HS-27A (cell line): ENCODE data around the gene CDRT4.
"Not testable (repeated sequence)": the region's sequence is repeated elsewhere in the genome, so short reads cannot be mapped to it uniquely, and the experiment has no call there.

Experiments used
- DNase-seq: peaks from one replicate; pipeline ENCODE4 v3.0.0-alpha.2; 2012; ENCODE audit warnings: low read depth, missing footprints

The CDRT4 gene

DNA sequence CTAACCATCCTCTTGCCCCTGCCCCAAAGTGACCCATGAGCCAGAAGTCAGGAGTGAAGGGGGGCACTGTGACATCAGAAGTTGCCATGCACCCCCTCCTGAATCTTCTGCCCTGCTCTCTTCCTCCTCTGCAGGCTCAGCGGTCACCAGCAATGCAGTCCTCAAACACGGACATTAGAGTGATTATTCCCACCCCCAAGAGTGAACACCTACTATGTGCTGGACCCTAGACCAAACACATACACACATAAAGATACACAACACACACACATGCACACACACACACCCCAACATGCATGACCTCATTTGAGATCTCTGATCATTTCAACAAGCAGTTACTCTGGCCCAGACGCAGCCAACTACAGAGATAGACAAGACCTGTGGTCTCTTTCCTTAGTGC is at the start of gene CDRT4:
Gene CDRT4, minus strand, starts transcription at position 30 of the 400 bp plus-strand sequence. CDS start 27,383 bp downstream, outside the sequence.
- no peak for DNase-seq

DNA sequence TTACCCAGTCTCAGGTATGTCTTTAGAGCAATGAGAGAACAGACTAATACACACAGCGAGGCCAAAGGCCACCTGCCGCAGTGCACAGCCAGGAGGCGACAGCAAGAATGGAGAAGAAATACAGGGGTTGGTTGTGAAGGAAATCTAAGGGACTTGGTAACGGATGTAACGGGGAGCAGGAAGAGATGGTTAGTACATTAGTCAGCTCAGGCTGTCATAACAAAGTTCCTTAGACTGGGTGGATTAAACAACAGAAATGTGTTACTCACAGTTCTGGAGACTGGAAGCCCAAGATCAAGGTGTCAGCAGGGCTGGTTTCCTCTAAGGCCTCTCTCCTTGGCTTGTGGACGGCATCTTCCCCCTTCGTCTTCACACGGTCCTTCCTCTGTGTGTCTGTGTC is 48.7 kb upstream of the CDRT4 start:
- no peak for DNase-seq

DNA sequence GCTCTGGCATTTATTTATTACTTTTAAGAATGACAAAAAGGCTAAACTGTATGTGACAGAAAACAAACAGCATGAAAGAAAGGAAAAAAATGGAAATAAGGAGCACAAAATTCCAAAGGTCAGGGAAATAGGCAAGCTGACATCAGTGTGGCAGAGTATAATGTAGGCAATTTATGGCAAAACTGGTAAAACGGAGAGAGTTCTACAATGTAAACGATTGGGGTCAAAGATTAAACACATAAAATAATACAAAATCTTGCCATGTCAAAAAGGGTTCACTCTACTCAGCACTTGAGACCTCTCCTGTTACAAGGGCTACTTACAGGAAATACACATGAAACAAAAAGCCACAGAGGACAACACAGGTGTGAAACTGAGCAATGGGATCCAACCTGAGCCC is 47.0 kb upstream of the CDRT4 start:
- DNase-seq = no peak

GRCh38 chr17:15513856-15514459 is 46.5 kb upstream of the CDRT4 start:
- no peak for DNase-seq

- no peak for DNase-seq
These were observed 45.8 kb upstream of the CDRT4 start for GRCh38 chr17:15513058-15513791.

GRCh38 chr17:15512071-15512709 is 44.8 kb upstream of the CDRT4 start:
- no peak for DNase-seq

DNA sequence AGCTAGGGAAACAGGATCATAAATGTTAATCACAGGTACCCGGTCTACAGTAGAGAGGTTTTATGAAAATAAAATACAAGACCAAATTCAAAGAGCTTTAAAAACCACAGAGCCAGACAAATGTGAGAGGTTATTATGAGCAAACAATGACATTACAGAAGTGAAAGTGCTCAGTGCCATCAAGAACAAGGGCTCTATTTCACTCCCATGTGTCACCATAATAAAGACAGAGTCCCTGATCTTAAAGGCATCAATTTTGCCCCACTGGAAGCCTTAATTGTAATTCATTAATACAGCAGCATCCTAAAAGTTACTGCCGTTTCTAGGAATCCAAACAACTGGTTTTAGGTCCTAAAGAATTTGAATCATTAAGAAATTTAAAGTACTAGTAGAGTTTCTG is 43.7 kb upstream of the CDRT4 start:
- no peak for DNase-seq

DNA sequence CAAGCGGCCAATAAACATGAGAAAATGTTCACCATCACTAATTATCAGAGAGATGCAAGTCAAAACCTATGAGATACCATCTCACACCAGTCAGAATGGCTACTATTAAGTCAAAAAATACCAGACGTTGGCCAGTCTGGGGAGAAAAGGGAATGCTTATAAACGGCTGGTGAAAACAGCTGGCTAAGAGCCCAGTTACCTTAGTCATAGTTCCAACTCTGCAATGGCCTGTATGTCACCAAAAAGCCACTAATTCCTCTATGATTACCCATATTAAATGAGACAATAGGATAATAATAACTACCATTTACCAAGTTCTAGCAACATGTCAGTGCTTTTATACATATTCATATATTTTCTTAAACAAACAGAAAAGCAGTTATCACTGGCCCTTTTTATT is 42.9 kb upstream of the CDRT4 start:
- peak; percentile 75 for DNase-seq

DNA sequence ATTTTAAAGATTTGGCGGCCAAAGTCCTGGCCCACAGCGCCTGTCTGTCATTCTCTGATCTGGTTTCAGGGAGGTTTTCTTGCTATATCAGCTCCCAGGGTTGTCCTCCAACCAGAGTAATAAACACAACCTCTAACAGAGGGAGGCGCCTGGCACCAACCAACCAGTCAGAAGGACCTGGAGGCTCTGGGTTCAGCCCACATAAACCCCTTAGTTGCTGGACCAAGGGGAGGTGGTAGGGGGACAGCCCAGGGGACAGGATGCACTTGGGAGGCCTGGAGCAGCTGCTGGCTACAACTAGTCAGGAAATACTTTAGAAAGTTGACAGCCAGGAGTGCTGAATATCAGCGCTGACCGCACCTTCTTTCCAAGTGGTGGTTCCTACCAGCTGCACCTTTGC is 41.7 kb upstream of the CDRT4 start:
- no peak for DNase-seq

GRCh38 chr17:15508466-15508865 is 41.0 kb upstream of the CDRT4 start:
- DNase-seq = no peak

DNA sequence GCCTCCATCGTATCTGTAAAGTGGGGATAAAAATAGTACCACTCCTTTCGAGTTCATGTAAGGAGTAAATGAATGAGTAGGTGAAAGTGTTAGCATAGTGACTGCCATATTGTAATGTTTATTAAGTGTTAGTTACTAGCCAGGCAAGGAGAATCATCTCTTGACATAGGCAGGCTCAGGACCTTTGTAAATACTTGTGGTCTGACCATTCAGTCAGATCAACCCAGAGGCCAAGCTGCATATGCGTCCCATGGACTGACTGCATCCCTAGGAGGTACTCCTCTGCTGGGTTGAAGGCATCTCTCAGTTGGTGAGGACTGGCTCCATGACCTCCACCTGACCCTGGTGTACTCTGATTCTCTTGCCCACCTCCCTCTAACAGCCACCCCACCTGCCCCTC is 40.5 kb upstream of the CDRT4 start:
- no peak for DNase-seq

GRCh38 chr17:15507001-15507400 is 39.6 kb upstream of the CDRT4 start:
- no peak for DNase-seq

GRCh38 chr17:15505708-15506107 is 38.3 kb upstream of the CDRT4 start:
- DNase-seq = not testable (repeated sequence)

- no peak for DNase-seq
These were observed 36.3 kb upstream of the CDRT4 start for GRCh38 chr17:15503731-15504130.

DNA sequence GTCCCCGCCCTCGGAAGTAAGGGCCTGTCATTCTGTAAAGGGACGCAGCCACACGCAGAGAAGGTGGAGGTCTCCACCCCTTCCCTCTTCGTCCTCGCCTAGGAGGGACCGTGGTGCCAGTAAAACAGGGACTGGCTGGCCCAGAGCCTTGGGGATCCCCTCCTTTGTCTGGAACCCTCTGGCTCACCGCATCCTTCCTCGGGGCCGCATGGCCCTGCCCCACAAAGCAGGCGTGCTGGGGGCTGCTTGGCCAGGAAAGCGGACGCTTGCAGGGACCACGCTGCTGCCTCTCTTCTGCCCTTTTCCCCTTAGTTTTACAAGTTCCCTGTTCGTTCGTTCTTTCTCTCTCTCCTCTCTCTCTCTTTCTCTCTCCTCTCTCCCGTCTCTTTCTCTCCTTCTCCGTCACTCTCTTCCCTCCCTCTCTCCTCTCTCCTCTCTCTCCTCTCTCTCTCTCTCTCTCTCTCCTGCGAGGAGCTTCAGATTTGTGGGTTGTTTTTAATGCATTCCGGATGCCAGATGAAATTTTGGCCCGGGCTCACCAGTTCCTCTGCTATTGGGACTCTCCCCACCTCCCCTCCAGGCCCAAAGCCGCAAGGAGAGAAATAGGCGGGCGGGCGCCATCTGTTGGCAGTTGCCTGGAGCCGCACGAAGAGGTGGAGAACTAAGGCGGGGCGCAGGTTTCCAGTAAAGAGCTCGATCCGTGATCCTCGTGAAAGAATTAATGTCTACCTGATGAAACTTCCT is 35.1 kb upstream of the CDRT4 start:
- peak; percentile 58 for DNase-seq

DNA sequence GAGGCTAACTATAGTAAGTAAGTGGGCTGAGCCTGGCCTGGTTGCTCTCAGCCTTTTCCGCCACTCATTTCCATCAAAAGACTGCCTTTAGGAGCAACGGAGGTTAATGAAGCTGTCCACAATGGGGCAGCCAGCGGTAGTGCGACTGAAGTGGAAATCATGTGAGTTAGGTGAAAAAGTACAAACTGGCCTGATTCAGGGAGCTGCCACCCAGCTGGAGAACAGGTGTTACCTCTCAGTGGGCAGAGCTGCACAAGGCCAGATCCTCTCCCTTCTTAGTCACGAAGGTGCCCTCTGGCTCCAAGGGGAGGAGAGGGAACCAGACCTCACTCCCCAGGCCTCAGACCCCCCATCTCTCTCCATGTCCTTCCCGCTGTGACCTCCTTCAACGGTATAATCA is 34.4 kb upstream of the CDRT4 start:
- no peak for DNase-seq

DNA sequence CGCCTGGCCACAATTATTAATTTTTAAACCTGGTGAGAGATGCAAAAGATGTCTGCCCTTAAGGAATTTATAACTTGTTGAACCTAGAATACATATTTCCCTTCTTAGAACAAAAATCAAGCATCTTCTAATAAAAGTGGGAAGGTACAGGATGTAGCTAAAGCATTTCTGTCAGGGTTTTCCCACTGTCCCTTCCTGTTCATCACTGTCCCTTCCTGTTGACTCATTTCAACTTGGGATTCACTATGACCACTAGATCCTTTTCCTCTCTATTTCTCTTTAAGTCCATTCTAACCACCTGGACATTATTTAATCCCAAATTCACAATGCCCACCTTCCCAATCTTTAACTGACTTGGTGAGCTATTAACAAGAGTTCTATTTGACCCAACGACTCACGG is 33.9 kb upstream of the CDRT4 start:
- no peak for DNase-seq

DNA sequence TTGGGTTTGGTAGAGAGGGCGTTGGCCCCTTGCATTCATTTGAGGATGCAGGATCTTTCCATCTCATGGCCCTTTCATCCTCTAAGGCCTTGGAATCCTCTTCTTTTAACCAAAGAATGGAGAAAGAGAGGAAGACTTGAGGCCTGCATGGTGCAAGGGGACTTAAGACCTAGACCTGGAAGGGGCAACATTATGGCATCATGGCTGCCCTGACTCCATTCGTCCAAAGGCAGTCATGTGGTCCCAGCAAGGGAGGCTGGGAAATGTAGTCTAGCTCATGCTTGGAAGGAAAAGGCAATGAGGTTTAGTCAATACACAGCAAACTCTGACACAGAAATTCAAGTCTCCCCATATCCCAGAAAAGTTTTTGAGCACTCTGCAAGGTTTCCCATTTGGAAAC is 30.7 kb upstream of the CDRT4 start:
- no peak for DNase-seq

GRCh38 chr17:15496735-15497670 is 29.6 kb upstream of the CDRT4 start:
- no peak for DNase-seq

- DNase-seq = no peak
These were observed 27.4 kb upstream of the CDRT4 start for GRCh38 chr17:15494821-15495220.

- no peak for DNase-seq
These were observed 26.2 kb upstream of the CDRT4 start for GRCh38 chr17:15493693-15494035.
